Stimulated activated CD8-positive, alpha-beta memory T cell treated with anti-CD3 and anti-CD28 coated beads, Interleukin-7, amount 100 ng/mL, for 48 hours (primary cell): ENCODE data around the gene PPP1R3A.

Experiments used
- DNase-seq, 2 donors: peaks; one replicate each; pipeline ENCODE4 v3.0.0-alpha.2; 2020; ENCODE audit warnings: low read depth in 1 of 2; ENCODE audit errors: extremely low read depth in 1 of 2

Gene PPP1R3A

DNA sequence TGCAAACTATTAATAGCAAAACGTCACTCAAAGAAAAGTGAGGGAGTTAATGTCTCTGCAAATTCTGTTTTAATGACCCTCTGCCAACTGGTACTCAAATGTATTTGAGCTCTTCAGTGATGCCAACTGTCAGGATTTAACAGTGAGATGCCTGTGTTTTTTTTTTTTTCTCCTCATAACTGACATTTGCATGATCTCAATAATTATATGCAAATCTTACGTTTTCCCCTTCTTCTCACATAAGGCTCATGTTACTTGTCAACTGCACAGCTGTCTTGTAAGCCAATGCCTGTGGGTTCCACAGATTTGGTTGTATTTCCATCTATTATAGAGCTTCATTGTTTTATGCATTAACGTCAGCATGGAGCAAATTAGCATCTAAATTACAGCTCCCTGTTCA, 38.2 kb downstream of the PPP1R3A start:
- DNase-seq: no peak

DNA sequence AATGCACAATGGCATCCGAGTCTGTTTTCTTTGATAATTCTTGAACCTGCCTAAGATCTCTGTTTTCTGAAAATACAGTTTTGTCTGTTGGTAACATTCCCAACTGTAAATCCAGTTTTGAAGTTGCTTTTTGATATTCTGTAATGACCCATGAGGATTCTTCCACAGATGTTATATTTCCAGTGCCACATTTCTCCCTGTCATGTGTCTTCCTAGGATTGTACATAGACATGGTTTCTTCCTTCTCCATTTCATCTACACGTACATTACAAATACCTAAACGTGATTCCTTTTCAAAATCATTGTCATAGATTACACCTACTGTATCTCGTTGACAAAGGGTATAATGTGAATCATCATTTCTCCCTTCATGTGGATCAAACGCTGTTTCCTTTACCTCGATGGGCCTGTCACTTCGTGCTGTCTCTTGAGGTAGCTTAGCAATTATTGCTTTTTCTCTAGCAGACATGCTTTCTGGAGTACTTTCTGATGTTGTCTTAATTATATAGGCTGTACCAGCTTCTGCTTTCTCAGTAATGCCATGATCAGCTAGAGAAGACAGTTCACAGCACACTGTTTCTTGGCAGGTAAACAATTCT, 40.3 kb downstream of the PPP1R3A start:
- no peak for DNase-seq

DNA sequence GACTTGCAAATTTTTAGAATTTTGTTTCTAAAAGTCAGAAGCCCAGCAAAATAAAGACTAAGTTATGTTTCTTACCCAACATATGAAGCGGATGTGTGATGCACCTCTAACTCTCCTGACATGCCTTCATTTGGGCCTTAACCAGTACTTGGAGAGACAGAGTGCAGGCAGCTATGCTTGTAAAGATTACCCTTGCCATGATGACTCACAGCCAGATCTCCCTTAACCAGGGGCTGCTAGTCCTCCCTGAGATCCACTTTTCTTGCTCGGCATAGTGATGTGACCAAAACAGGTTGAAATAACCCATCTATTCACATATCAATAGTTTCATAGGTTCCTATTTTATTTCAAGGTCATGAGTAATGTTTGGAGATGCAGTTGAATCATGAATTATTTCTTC, 43.6 kb downstream of the PPP1R3A start:
- DNase-seq: no peak

DNA sequence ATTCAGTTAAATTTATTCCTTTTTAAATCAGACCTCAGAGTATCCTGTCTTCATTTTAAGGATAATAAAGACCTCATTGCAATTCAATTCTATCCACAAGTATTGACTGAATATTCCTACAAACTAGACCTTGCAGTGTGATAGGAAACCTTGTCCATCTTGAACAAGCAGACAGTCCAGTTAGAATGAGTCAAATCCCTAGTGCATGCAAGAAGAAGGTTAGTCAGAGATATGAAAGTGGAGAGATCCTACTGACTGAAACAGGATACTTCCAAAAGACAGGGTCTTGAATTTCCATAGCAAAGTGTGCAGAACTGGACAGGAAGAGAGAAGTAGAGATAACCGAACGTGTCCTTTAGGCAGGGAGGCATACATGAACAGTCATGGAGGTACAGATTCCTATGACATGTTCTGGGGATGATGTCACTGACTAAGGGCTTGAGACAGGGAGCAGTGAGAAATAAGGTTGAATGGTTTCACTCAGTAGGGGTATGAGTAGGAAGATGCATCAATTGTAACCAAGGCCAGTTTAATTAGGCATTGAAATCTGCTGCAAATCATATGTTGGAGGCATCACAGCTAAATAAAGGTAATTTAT, 45.2 kb downstream of the PPP1R3A start:
- no peak for DNase-seq

DNA sequence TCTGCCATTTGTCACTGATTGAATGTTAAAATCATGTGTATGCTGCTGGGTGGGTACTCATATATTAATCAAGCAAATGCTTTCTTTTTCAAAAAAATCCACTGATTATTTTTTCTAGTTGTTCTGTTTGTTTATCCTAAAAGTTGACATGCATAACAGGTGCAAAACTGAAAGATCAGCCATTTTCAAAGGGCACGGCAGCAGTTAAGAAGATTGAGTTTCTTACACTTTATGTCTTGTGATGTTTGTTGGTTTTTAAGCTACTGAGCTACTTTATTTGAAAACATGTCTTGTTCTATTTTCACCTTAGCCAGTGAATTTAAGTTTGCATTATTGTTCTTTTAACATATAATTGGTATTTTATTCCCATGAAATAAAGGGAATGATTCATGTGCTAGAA, 45.8 kb downstream of the PPP1R3A start:
- no peak for DNase-seq

DNA sequence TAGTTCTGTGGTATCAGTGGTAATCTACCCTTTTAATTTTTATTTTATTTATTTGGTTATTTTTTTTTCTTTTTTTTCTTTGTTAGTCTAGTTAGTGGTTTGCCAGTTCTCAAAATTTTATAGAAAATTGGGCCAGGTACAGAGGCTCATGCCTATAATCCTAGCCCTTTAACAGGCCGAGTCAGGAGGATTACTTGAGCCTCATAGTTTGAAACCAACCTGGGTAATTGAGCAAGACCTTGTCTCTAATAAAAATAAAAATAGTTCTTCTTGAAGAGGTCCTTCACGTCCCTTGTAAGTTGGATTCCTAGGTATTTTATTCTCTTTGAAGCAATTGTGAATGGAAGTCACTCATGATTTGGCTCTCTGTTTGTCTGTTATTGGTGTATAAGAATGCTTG, 51.5 kb downstream of the PPP1R3A start:
- DNase-seq: no peak

DNA sequence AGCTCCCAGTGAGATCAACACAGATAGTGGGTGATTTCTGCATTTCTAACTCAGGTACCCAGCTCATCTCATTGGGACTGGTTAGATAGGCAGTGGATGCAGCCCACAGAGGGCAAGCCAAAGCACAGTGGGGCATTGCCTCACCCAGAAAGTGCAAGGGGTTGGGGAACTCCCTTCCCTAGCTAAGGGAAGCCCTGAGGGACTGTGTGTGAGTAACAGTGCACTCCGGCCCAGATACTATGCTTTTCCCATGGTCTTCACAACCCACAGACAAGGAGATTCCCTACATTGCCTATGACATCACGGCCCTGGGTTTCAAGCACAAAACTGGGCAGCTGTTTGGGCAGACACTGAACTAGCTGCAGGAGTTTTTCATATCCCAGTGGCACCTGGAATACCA, 62.8 kb downstream of the PPP1R3A start:
- DNase-seq: no peak

DNA sequence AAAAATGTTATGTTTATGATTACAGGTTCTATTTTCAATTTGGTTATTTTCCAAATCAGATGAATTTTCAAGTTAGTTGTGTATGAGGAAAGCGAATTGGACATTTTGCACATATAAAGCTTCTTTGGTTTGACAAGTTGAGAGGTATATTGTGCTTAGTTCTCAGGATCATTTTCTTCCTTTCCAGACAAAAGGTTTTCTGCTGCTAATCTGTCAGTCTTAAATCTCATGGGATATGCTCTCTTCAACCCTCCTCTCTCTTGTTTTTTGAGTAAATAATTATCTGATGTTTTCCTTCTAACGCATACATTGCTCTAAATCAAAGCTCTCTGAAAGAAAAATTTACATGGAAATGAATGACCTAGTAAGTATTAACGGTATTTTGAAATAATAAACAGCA, 77.9 kb downstream of the PPP1R3A start:
- no peak for DNase-seq

DNA sequence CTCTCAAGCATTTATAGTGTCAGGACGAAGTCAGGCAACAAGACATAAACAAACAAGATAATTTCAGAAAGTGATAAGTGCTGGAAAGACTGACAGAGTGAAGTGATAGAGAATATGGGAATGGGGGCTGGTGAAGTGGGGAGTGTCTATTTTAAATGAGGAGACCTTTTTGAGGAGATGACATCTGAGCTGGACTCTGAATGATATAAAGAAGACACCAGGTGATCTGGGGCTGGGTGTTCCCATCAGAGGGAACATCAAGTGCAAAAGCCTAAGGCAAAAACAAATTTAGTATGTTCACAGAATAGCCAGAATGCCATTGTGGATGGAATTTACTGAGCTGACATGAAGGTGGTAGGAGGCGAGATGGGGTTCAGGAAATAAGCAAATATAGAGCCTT, 83.4 kb downstream of the PPP1R3A start:
- no peak for DNase-seq

DNA sequence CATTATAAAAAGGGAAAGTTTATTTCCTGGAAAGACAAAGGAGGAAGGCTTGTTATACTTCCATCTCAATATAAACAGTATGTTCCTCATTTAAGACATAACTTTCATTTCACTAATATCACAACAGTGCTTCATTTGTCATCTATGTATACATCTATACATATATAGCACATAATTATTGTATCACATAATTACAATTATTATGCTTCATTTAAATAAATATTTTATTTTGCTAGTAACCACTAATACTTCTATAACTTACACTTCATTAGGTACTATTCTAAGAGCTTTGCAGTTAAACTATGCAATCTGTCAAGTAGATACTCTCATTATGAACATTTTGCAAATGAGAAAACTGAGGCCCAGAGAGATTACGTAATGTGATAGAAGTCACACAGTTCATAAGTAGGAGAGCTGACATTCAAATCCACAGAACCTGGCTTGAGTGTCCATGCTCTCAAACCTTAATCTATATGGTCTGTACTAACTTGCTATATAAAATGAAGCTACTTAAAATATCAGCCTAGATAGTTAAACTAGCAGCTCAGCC, 86.5 kb downstream of the PPP1R3A start:
- DNase-seq: no peak

DNA sequence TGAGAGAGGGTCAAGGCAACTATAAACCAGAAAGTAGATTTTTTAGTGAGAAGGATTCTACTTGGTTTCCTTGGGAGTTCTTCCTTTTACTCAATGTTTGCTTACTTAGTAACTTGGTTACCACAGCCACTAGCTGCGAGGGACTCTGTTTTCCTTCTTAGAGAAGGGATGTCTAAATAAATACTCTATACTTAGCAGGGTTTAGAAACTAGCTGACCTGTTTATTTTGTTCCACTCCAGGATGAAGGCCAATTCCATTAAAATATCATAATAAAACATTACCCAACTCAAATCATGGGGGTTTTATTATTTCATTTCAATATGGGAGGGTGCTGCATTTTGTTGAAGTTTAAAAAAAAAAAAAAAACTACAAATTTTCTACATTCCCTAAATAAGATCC, 87.3 kb downstream of the PPP1R3A start:
- no peak for DNase-seq

DNA sequence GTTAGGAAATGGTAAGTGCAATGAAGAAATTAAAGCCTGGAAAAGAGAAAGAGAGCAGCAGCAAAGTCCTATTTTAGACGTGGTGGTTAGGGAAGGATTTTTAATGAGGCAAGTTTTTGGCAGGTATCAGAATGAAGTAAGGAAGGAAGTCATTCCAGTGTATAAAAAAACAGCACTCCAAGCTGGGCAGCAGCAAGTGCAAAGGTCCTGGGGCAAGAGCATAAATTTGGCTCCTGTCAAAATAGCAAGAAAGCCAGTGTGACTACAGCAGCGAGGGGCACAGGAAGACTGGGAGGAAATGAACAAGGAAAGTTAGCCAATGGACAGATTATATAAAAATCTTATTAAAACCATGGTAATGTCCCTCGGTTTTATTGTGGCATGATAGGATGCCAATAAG, 90.2 kb downstream of the PPP1R3A start:
- no peak for DNase-seq
